H1 (cell line): ENCODE measurements around the gene MEIOSIN. TPM values are rescaled to one million over a fixed set of nuclear protein-coding genes. Genes with fewer than 3 reads are reported as not detected.

Source experiments
- CTCF ChIA-PET: fragments of 300-600 bp; sonication (Branson Sonifier 250); formaldehyde crosslinking; loops from one replicate; lab custom pipeline; 2021; ENCODE audit not compliant: partially characterized antibody; lab: Charles Lee
- POLR2A ChIA-PET: fragments of 300-600 bp; sonication (Branson Sonifier 250); formaldehyde crosslinking; loops from one replicate; lab custom pipeline; 2021; ENCODE audit warnings: inconsistent platforms; ENCODE audit not compliant: partially characterized antibody; lab: Charles Lee
- DNase-seq, 2 experiments: peaks; one replicate each; pipeline versions ENCODE4 v3.0.0 to v3.0.0-alpha.2; 2010 to 2022; ENCODE audit warnings: low spot score in 2 of 2, low read depth in 1 of 2, mixed read lengths in 1 of 2
- FAIRE-seq: peaks from 2 replicates; lab custom pipeline; 2011; peaks lifted over from hg19 to GRCh38; lab: Jason Lieb, UNC
- H2AFZ ChIP-seq: 2 replicates; pipeline ENCODE4 v1.8.1; 2012; ENCODE audit warnings: low read length, inconsistent platforms
- H2AK5ac ChIP-seq: 2 replicates; pipeline ENCODE4 v1.6.1; 2013; ENCODE audit warnings: low read depth, low read length
- H2BK120ac ChIP-seq: replicated peaks from 2 replicates; pipeline ENCODE3; 2013; ENCODE audit warnings: low read depth, low read length, inconsistent platforms
- H2BK12ac ChIP-seq: 2 replicates; pipeline ENCODE4 v1.6.1; 2013; ENCODE audit warnings: low read depth, low read length
- H2BK15ac ChIP-seq: 2 replicates; pipeline ENCODE4 v1.6.1; 2013; ENCODE audit warnings: low read length
- H2BK20ac ChIP-seq: 2 replicates; pipeline ENCODE4 v1.6.1; 2013; ENCODE audit warnings: low read length
- H2BK5ac ChIP-seq: 2 replicates; pipeline ENCODE4 v1.6.1; 2013; ENCODE audit warnings: low read depth, low read length
- H3K14ac ChIP-seq: 2 replicates; pipeline ENCODE4 v1.6.1; 2013; ENCODE audit warnings: inconsistent platforms; ENCODE audit not compliant: insufficient read length
- H3K18ac ChIP-seq: 2 replicates; pipeline ENCODE4 v1.6.1; 2013; ENCODE audit warnings: low read length; ENCODE audit errors: extremely low read depth
- H3K23ac ChIP-seq: 2 replicates; pipeline ENCODE4 v1.6.1; 2013; ENCODE audit warnings: inconsistent platforms; ENCODE audit not compliant: insufficient read length
- H3K23me2 ChIP-seq: 2 replicates; pipeline ENCODE4 v1.6.1; 2013; ENCODE audit warnings: low read depth, low read length
- H3K27ac ChIP-seq: 2 replicates; pipeline ENCODE4 v1.6.1; 2011; ENCODE audit warnings: low read depth, low read length, inconsistent platforms
- H3K27me3 ChIP-seq, 4 experiments: replicated peaks in 1 of 4; 1 replicate in 1 of 4; 2 replicates in 3 of 4; pipeline versions ENCODE4 v1.6.1 to v1.8.1; 2011 to 2013; ENCODE audit warnings: low read length in 3 of 4, mild to moderate bottlenecking in 3 of 4, inconsistent platforms in 2 of 4, mixed read lengths in 2 of 4, moderate library complexity in 1 of 4; ENCODE audit not compliant: control insufficient read depth in 3 of 4, insufficient read depth in 3 of 4; ENCODE audit errors: extremely low read depth in 1 of 4
- H3K36me3 ChIP-seq, 4 experiments: 2 replicates each; pipeline versions ENCODE4 v1.6.1 to v1.8.1; 2011 to 2013; ENCODE audit warnings: mild to moderate bottlenecking in 4 of 4, low read length in 3 of 4, moderate library complexity in 2 of 4, control low read depth in 1 of 4, inconsistent platforms in 1 of 4; ENCODE audit not compliant: insufficient read depth in 4 of 4, control insufficient read depth in 2 of 4
- H3K4ac ChIP-seq: replicated peaks from 2 replicates; pipeline ENCODE3; 2013; ENCODE audit warnings: low read length, low read depth, mixed read lengths, inconsistent platforms; ENCODE audit not compliant: insufficient read length
- H3K4me1 ChIP-seq, 4 experiments: replicated peaks in 1 of 4; 1 replicate in 1 of 4; 2 replicates in 3 of 4; pipeline versions ENCODE4 v1.6.1 to v1.8.1; 2011 to 2013; ENCODE audit warnings: low read length in 3 of 4, inconsistent platforms in 2 of 4, mixed read lengths in 1 of 4; ENCODE audit not compliant: insufficient read depth in 4 of 4, control insufficient read depth in 3 of 4
- H3K4me2 ChIP-seq, 2 experiments: 2 replicates each; pipeline versions ENCODE4 v1.6.1 to v1.8.1; 2011 to 2013; ENCODE audit warnings: low read depth in 2 of 2, low read length in 2 of 2, control low read depth in 1 of 2, inconsistent platforms in 1 of 2, mild to moderate bottlenecking in 1 of 2; ENCODE audit not compliant: insufficient read depth in 1 of 2
- H3K4me3 ChIP-seq, 4 experiments: fragments of 200-600, 300-600 bp in 1 of 4; sonication (generic), shearing (Covaris generic), sonication (Bioruptor Twin) in 1 of 4; 2 replicates each; pipeline versions ENCODE4 v1.5.1 to v1.8.1; 2011 to 2016; ENCODE audit warnings: low read length in 4 of 4, low read depth in 3 of 4, control low read depth in 2 of 4, inconsistent platforms in 2 of 4, mild to moderate bottlenecking in 2 of 4, mixed read lengths in 1 of 4, moderate library complexity in 1 of 4; ENCODE audit not compliant: insufficient read depth in 2 of 4; ENCODE audit errors: extremely low read depth in 1 of 4
- H3K56ac ChIP-seq: replicated peaks from 2 replicates; pipeline ENCODE3; 2013; ENCODE audit warnings: low read depth, mild to moderate bottlenecking, mixed read lengths, low read length, inconsistent platforms; ENCODE audit not compliant: insufficient read length
- H3K79me1 ChIP-seq: 2 replicates; pipeline ENCODE4 v1.6.1; 2013; ENCODE audit warnings: low read depth, low read length, control low read depth
- H3K79me2 ChIP-seq, 2 experiments: 2 replicates each; pipeline versions ENCODE4 v1.6.1 to v1.8.1; 2012 to 2013; ENCODE audit warnings: low read length in 2 of 2, mild to moderate bottlenecking in 2 of 2, inconsistent platforms in 1 of 2; ENCODE audit not compliant: insufficient read depth in 2 of 2, control insufficient read depth in 1 of 2
- H3K9ac ChIP-seq, 4 experiments: replicated peaks in 1 of 4; 1 replicate in 1 of 4; 2 replicates in 3 of 4; pipeline versions ENCODE4 v1.6.1 to v1.8.1; 2011 to 2013; ENCODE audit warnings: low read depth in 3 of 4, low read length in 3 of 4, control low read depth in 2 of 4, mild to moderate bottlenecking in 2 of 4, moderate library complexity in 2 of 4, inconsistent platforms in 1 of 4; ENCODE audit errors: extremely low read depth in 1 of 4
- H3K9me3 ChIP-seq, 2 experiments: 2 replicates each; pipeline versions ENCODE4 v1.6.1 to v1.8.1; 2012 to 2013; ENCODE audit warnings: mild to moderate bottlenecking in 2 of 2, moderate library complexity in 2 of 2, control low read depth in 1 of 2, inconsistent platforms in 1 of 2, low read depth in 1 of 2, low read length in 1 of 2, mixed read lengths in 1 of 2; ENCODE audit not compliant: insufficient read depth in 2 of 2
- H4K20me1 ChIP-seq, 2 experiments: replicated peaks in 1 of 2; 2 replicates each; pipeline versions ENCODE3 to v1.8.1; 2011 to 2013; ENCODE audit warnings: inconsistent platforms in 2 of 2, low read length in 2 of 2, mild to moderate bottlenecking in 1 of 2; ENCODE audit not compliant: insufficient read depth in 2 of 2, control insufficient read depth in 1 of 2
- H4K5ac ChIP-seq: 2 replicates; pipeline ENCODE4 v1.6.1; 2013; ENCODE audit warnings: low read length, low read depth, mixed read lengths, inconsistent platforms; ENCODE audit not compliant: insufficient read length
- H4K8ac ChIP-seq: 2 replicates; pipeline ENCODE4 v1.8.0; 2013; ENCODE audit warnings: mild to moderate bottlenecking, moderate library complexity, low read length, inconsistent platforms; ENCODE audit not compliant: insufficient read depth; ENCODE audit errors: extremely low read depth
- H4K91ac ChIP-seq: replicated peaks from 2 replicates; pipeline ENCODE3; 2013; ENCODE audit warnings: low read length, mixed read lengths, inconsistent platforms; ENCODE audit not compliant: insufficient read length
- BRCA1 ChIP-seq: IDR thresholded peaks from 2 replicates; pipeline ENCODE4 v1.6.1; 2012; ENCODE audit warnings: low read depth, low read length, improper control_type of control experiment
- CBX8 ChIP-seq: fragments of 300-800, 300-1000 bp; sonication (generic); IDR thresholded peaks from 2 replicates; pipeline ENCODE4 v1.7.1; 2016; ENCODE audit warnings: low read depth, low read length, borderline replicate concordance
- CHD1 ChIP-seq: IDR thresholded peaks from 2 replicates; pipeline ENCODE4 v1.6.1; 2012; ENCODE audit warnings: low read depth, low read length, improper control_type of control experiment
- GABPA ChIP-seq: IDR thresholded peaks from 2 replicates; pipeline ENCODE4 v1.6.1; 2011; ENCODE audit warnings: mild to moderate bottlenecking, low read length, moderate library complexity, borderline replicate concordance; ENCODE audit not compliant: insufficient read depth
- MAFK ChIP-seq: IDR thresholded peaks from 2 replicates; pipeline ENCODE4 v1.6.1; 2012; ENCODE audit warnings: low read depth, mild to moderate bottlenecking, improper control_type of control experiment, low read length
- RBBP5 ChIP-seq: IDR thresholded peaks from 2 replicates; pipeline ENCODE4 v1.7.1; 2012; ENCODE audit warnings: low read depth, mild to moderate bottlenecking, inconsistent platforms, low read length, moderate library complexity, borderline replicate concordance
- RXRA ChIP-seq: IDR thresholded peaks from 2 replicates; pipeline ENCODE4 v1.6.1; 2011; ENCODE audit warnings: low read depth, mild to moderate bottlenecking, low read length, moderate library complexity; ENCODE audit not compliant: insufficient read depth
- SP4 ChIP-seq: IDR thresholded peaks from 2 replicates; pipeline ENCODE4 v1.6.1; 2012; ENCODE audit warnings: low read length, inconsistent platforms
- TAF1 ChIP-seq: IDR thresholded peaks from 2 replicates; pipeline ENCODE4 v1.6.1; 2011; ENCODE audit warnings: mild to moderate bottlenecking, low read depth, low read length
- TBP ChIP-seq: IDR thresholded peaks from 2 replicates; pipeline ENCODE4 v1.6.1; 2011; ENCODE audit warnings: low read depth, low read length, improper control_type of control experiment
- TCF12 ChIP-seq: IDR thresholded peaks from 2 replicates; pipeline ENCODE4 v1.6.1; 2011; ENCODE audit warnings: low read depth, mild to moderate bottlenecking, low read length
- YY1 ChIP-seq: IDR thresholded peaks from 2 replicates; pipeline ENCODE4 v1.6.1; 2011; ENCODE audit warnings: low read depth, mild to moderate bottlenecking, low read length
- WGBS, 2 experiments: shearing (Covaris generic) in 1 of 2; methylation state at CpG; one replicate each; pipeline versions ENCODE4 v1.1.6 to v1.1.7; 2013 to 2015; ENCODE audit warnings: low lambda C conversion rate in 2 of 2, mixed read lengths in 2 of 2, inconsistent platforms in 1 of 2, low coverage in 1 of 2, missing lambda C conversion rate in 1 of 2; ENCODE audit not compliant: insufficient replicate concordance in 2 of 2, insufficient coverage in 1 of 2, insufficient read length in 1 of 2; ENCODE audit errors: extremely low coverage in 1 of 2, missing lambda C conversion rate in 1 of 2; 5-methylcytosine and 5-hydroxymethylcytosine counted together
- polyA plus RNA-seq, 7 experiments: library from polyadenylated mRNA; depleted of rRNA in 3 of 7; stranded (reverse) in 5 of 7; unstranded in 2 of 7; fragments of >200 nt in 5 of 7; fragments of 200-250 nt in 2 of 7; gene quantifications; 1 replicate in 5 of 7; 2 replicates in 1 of 7; 4 replicates in 1 of 7; pipeline versions ENCODE4 v1.2.1 to v1.2.3, GENCODE V29; 2011 to 2013; ENCODE audit warnings: missing spikeins in 2 of 7, mixed read lengths in 2 of 7
- total RNA-seq: library from RNA; stranded (reverse); fragmentation: NEBNext Ultra II Directional; extraction: Animal tissue kit (Norgen Biotek cat#: 25700); gene quantifications from 2 replicates; pipeline ENCODE4 v1.2.1, GENCODE V29; 2021
- TF ChIP-seq, protein P1 (sequence below): IDR thresholded peaks from 2 replicates; pipeline ENCODE4 v1.6.1; 2012; ENCODE audit warnings: inconsistent platforms

The MEIOSIN gene
- total and polyA plus RNA-seq, 2 of the 8 experiments (the other 6 are each of a cell fraction or from before 2014, with no cell fraction given): 0.11 TPM; not detected in 1

DNA sequence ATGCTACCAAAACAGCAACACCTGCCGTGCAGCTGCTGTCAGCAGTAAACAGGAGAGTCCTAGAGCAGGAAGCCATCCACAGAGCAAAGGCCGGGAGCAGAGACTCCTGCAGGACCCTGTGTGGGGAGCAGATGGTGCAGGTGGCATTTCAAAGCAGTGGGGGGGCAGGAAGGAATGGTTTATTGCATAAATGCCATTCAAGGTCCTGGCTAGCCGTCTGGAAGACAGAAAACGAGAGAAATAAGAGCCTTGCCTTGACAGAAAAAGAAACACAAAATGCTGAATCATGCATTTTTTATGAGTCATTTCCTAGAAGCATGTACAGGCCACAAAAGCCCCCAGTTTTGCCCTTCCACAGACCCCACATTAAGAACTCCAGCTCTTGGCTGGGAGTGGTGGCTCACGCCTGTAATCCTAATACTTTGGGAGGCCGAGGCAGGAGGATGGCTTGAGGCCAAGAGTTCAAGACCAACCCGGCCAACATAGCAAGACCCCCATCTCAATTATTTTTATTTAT is 76.5 kb downstream of the MEIOSIN start:
- no peak for DNase-seq
- WGBS, 2 experiments: 72% methylated on average over 7 of the region's 7 CpGs; no CpG with 5 or more reads in 1 of the 2 experiments
- Histone ChIP-seq H4K91ac (no peak overlapping the region), H2BK12ac (0 out of 2 replicates have a peak overlapping the region, but pooled peaks have one; percentile 39), H2BK20ac (no peak overlapping the region), H3K9ac (no peak overlapping the region), H3K27me3 (peaks cover 0 to 2% (median 0%) of the 10 kb centered on the region in 4 experiments; a peak in 3 of 7 replicates), H3K14ac (no peak overlapping the region), H2AK5ac (no peak overlapping the region), H3K4me1 (peaks cover 0 to 5% (median 4%) of the 10 kb centered on the region in 4 experiments; a peak in 5 of 7 replicates), H2BK15ac (no peak overlapping the region), H3K27ac (no peak overlapping the region), H4K5ac (no peak overlapping the region), H3K36me3 (no peaks in the 10 kb centered on the region), H3K23ac (no peak overlapping the region), H4K20me1 (no peaks in the 10 kb centered on the region), H3K56ac (no peak overlapping the region), H3K4ac (no peak overlapping the region), H2BK5ac (no peak overlapping the region), H3K23me2 (peaks cover 1% of the 10 kb centered on the region; the same call in 1 of the 2 replicates), H3K79me1 (no peaks in the 10 kb centered on the region), H3K4me3 (no peak overlapping the region), H2BK120ac (no peak overlapping the region), H3K18ac (peak overlapping the region; percentile 48; the same call in 1 of the 2 replicates), H4K8ac (no peak overlapping the region), H3K9me3 (no peaks in the 10 kb centered on the region; a peak in 1 of 4 replicates)
- POLR2A ChIA-PET: interaction anchor here (9.9 to 12.6 kb wide), 2 partner anchors 6 to 39 kb away, joined by 106 to 175 read pairs; partner anchors contain the start of gene SIX5
- no peak for FAIRE-seq
- CTCF ChIA-PET: interaction anchor here (0.6 to 2.2 kb wide), 6 partner anchors 10 to 31 kb away, joined by 3 to 14 read pairs (median 4); no protein-coding TSS in a partner anchor
- no peak for TF ChIP-seq SP4
- TF ChIP-seq RXRA: no peak
- no peak for TF ChIP-seq TAF1
- peak; percentile 86 for TF ChIP-seq MAFK
- no peak for TF ChIP-seq CHD1
- no peak for TF ChIP-seq GABPA
- no peak for TF ChIP-seq CBX8
- TF ChIP-seq, protein P1, sequence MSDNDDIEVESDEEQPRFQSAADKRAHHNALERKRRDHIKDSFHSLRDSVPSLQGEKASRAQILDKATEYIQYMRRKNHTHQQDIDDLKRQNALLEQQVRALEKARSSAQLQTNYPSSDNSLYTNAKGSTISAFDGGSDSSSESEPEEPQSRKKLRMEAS: no peak
- no peak for TF ChIP-seq RBBP5
- no peak for TF ChIP-seq TBP
- no peak for TF ChIP-seq BRCA1
- TF ChIP-seq TCF12: peak; percentile 83
- no peak for TF ChIP-seq YY1
- TF ChIP-seq, all 59 proteins: peak for 2
- no peaks in the 10 kb centered on the region for H3K79me2 ChIP-seq
- no peak overlapping the region for H2AFZ ChIP-seq
- H3K4me2 ChIP-seq: peak overlapping the region in 1 of 2 experiments; percentile 3; a peak in 1 of 4 replicates
